HepG2 (cell line): ENCODE measurements around the gene ANKS4B. TPM values are rescaled to one million over a fixed set of nuclear protein-coding genes. Genes with fewer than 3 reads are reported as not detected.

Experiments used
- CENPT ChIP-seq: sonication (generic); formaldehyde crosslinking; IDR thresholded peaks from 2 replicates; pipeline ENCODE4 v1.8.0; 2022; ENCODE audit warnings: low read depth, mild to moderate bottlenecking, moderate library complexity, missing genetic modification reagents
- FOXK1 ChIP-seq: sonication (generic); formaldehyde crosslinking; IDR thresholded peaks from 2 replicates; pipeline ENCODE4 v1.4.0; 2020; ENCODE audit warnings: low read depth, missing genetic modification reagents, borderline replicate concordance
- MAFF ChIP-seq: IDR thresholded peaks from 2 replicates; pipeline ENCODE4 v1.6.1; 2011; ENCODE audit warnings: low read depth, low read length, improper control_type of control experiment
- NR2F1 ChIP-seq, 2 experiments: fragments of 450-650 bp in 1 of 2; formaldehyde crosslinking in 1 of 2; IDR thresholded peaks; 2 replicates each; pipeline versions ENCODE4 v1.5.0 to v1.6.1; 2016 to 2020; ENCODE audit warnings: mild to moderate bottlenecking in 1 of 2, missing compliant biosample characterization in 1 of 2, missing genetic modification reagents in 1 of 2, moderate library complexity in 1 of 2
- ONECUT2 ChIP-seq: sonication (generic); formaldehyde crosslinking; IDR thresholded peaks from 2 replicates; pipeline ENCODE4 v1.4.0; 2020; ENCODE audit warnings: missing genetic modification reagents
- POLR2G ChIP-seq: fragments of 200-400 bp; formaldehyde crosslinking; IDR thresholded peaks from 2 replicates; pipeline ENCODE4 v1.6.1; 2018; ENCODE audit warnings: mild to moderate bottlenecking, low read depth, low read length, moderate library complexity
- TBX2 ChIP-seq: sonication (generic); formaldehyde crosslinking; IDR thresholded peaks from 2 replicates; pipeline ENCODE4 v1.5.0; 2020; ENCODE audit warnings: missing genetic modification reagents, mild to moderate bottlenecking, borderline replicate concordance
- U2AF2 ChIP-seq: fragments of 200-400 bp; formaldehyde crosslinking; IDR thresholded peaks from 2 replicates; pipeline ENCODE4 v1.6.1; 2017; ENCODE audit warnings: low read depth, mild to moderate bottlenecking, low read length
- ZBTB20 ChIP-seq: sonication (generic); formaldehyde crosslinking; IDR thresholded peaks from 2 replicates; pipeline ENCODE4 v1.8.1; 2023; ENCODE audit warnings: missing genetic modification reagents, low read depth, mild to moderate bottlenecking, borderline replicate concordance
- ZBTB21 ChIP-seq: sonication (generic); formaldehyde crosslinking; IDR thresholded peaks from 2 replicates; pipeline ENCODE4 v1.4.0; 2020; ENCODE audit warnings: missing genetic modification reagents
- ZFP37 ChIP-seq: sonication (generic); formaldehyde crosslinking; IDR thresholded peaks from 2 replicates; pipeline ENCODE4 v1.4.0; 2020; ENCODE audit warnings: missing genetic modification reagents, borderline replicate concordance
- ZNF274 ChIP-seq: sonication (generic); formaldehyde crosslinking; IDR thresholded peaks from 2 replicates; pipeline ENCODE4 v1.5.1; 2020; ENCODE audit warnings: mild to moderate bottlenecking, missing genetic modification reagents
- ZNF350 ChIP-seq: sonication (generic); formaldehyde crosslinking; IDR thresholded peaks from 2 replicates; pipeline ENCODE4 v1.4.0; 2020; ENCODE audit warnings: mild to moderate bottlenecking, low read depth, missing genetic modification reagents, borderline replicate concordance
- ZNF451 ChIP-seq: sonication (generic); formaldehyde crosslinking; IDR thresholded peaks from 2 replicates; pipeline ENCODE4 v1.5.0; 2020; ENCODE audit warnings: mild to moderate bottlenecking, missing genetic modification reagents
- ZNF777 ChIP-seq: sonication (generic); formaldehyde crosslinking; IDR thresholded peaks from 2 replicates; pipeline ENCODE4 v1.4.0; 2020; ENCODE audit warnings: missing genetic modification reagents
- polyA plus RNA-seq, 8 experiments: library from polyadenylated mRNA; depleted of rRNA in 3 of 8; stranded (reverse) in 7 of 8; unstranded in 1 of 8; fragments of >200 nt; fragmentation: Illumina TruSeq in 4 of 8; extraction: Trizol in 4 of 8; gene quantifications; 2 replicates each; pipeline versions ENCODE4 v1.2.1 to v1.2.3, GENCODE V29; 2011 to 2016; ENCODE audit warnings: low read depth in 4 of 8, missing spikeins in 1 of 8, mixed read lengths in 1 of 8; ENCODE audit not compliant: insufficient read depth in 1 of 8
- total RNA-seq, 5 experiments: library from RNA; depleted of rRNA; stranded (reverse); fragments of >200 nt; fragmentation: Illumina TruSeq; extraction: Trizol; gene quantifications; 2 replicates each; pipeline ENCODE4 v1.2.3, GENCODE V29; 2016; ENCODE audit warnings: low read depth in 1 of 5
- TF ChIP-seq, protein P1 (sequence below): sonication (generic); formaldehyde crosslinking; IDR thresholded peaks from 2 replicates; pipeline ENCODE4 v1.8.0; 2022; ENCODE audit warnings: mild to moderate bottlenecking, missing genetic modification reagents; ENCODE audit not compliant: insufficient replicate concordance
- TF ChIP-seq, protein P2 (sequence below): sonication (generic); formaldehyde crosslinking; IDR thresholded peaks from 2 replicates; pipeline ENCODE4 v1.4.0; 2020; ENCODE audit warnings: missing genetic modification reagents, borderline replicate concordance
- TF ChIP-seq, protein P3 (sequence below): sonication (generic); formaldehyde crosslinking; IDR thresholded peaks from 2 replicates; pipeline ENCODE4 v1.4.0; 2020; ENCODE audit warnings: mild to moderate bottlenecking, missing genetic modification reagents
- TF ChIP-seq, protein P4 (sequence below): sonication (generic); formaldehyde crosslinking; IDR thresholded peaks from 2 replicates; pipeline ENCODE4 v1.4.0; 2020; ENCODE audit warnings: mild to moderate bottlenecking, missing genetic modification reagents
- TF ChIP-seq, protein P5 (sequence below): IDR thresholded peaks from 2 replicates; pipeline ENCODE4 v1.6.1; 2016; ENCODE audit warnings: low read depth, control low read depth

The ANKS4B gene
- total and polyA plus RNA-seq, 2 of the 13 experiments (the other 11 are each of a cell fraction or from before 2014, with no cell fraction given), result 6.5 to 30.0 TPM

DNA sequence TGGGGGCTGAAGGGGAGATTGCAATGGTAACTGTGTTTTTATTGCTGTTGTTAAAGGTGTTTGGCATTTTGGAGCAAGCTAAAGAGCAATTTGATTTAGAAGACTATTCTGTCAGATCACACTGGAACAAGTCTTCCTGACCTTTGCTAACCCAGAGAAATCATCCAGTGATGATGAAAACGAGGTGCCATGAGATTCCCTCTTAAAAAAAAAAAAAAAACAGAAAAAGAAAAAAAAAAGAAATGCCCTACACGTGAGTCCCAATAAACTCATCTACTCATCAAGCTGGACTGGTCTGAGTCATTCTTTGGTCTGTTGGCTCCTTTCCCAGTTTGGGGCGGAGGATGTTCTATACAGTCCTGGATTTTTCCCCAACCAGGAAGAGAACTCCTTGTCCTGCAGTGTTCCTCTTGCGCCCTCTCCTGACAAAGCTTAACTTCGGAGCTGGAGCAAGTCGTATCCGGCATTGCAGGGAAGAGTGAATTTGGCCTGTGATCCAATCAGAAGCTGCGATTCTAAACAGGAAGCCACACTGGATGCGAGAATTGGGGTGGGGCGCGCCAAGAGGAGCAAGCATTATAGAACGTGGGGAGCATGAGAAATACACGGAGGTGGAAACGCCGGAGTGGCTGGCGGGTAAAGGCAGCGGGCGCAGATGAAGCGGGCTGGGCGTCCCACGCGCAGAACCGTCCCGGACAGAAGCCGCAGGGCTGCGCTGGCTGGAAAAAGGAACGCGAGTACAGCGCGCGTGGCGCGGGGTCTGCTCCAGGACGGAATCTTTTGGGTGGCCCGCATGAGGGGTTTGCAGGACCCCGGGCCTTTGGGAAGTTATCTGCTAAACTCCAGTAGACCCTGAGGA is 67.0 kb downstream of the ANKS4B start (continued):
- TF ChIP-seq, protein P1, sequence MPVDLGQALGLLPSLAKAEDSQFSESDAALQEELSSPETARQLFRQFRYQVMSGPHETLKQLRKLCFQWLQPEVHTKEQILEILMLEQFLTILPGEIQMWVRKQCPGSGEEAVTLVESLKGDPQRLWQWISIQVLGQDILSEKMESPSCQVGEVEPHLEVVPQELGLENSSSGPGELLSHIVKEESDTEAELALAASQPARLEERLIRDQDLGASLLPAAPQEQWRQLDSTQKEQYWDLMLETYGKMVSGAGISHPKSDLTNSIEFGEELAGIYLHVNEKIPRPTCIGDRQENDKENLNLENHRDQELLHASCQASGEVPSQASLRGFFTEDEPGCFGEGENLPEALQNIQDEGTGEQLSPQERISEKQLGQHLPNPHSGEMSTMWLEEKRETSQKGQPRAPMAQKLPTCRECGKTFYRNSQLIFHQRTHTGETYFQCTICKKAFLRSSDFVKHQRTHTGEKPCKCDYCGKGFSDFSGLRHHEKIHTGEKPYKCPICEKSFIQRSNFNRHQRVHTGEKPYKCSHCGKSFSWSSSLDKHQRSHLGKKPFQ, result no peak
- TF ChIP-seq U2AF2, result 0 out of 2 replicates have a peak, but pooled peaks have one; percentile 90
- peak; percentile 62; the same call in 1 of the 2 replicates for TF ChIP-seq ZNF274 (CRISPR knock-in tag)
- no peak for TF ChIP-seq ZNF451 (CRISPR knock-in tag)
- peak; percentile 78; the same call in 1 of the 2 replicates for TF ChIP-seq TBX2 (CRISPR knock-in tag)
- no peak for TF ChIP-seq ONECUT2 (CRISPR knock-in tag)
- TF ChIP-seq, protein P2, sequence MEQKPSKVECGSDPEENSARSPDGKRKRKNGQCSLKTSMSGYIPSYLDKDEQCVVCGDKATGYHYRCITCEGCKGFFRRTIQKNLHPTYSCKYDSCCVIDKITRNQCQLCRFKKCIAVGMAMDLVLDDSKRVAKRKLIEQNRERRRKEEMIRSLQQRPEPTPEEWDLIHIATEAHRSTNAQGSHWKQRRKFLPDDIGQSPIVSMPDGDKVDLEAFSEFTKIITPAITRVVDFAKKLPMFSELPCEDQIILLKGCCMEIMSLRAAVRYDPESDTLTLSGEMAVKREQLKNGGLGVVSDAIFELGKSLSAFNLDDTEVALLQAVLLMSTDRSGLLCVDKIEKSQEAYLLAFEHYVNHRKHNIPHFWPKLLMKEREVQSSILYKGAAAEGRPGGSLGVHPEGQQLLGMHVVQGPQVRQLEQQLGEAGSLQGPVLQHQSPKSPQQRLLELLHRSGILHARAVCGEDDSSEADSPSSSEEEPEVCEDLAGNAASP, result peak; percentile 91
- peak; percentile 94 for TF ChIP-seq ZNF350
- TF ChIP-seq, protein P3, sequence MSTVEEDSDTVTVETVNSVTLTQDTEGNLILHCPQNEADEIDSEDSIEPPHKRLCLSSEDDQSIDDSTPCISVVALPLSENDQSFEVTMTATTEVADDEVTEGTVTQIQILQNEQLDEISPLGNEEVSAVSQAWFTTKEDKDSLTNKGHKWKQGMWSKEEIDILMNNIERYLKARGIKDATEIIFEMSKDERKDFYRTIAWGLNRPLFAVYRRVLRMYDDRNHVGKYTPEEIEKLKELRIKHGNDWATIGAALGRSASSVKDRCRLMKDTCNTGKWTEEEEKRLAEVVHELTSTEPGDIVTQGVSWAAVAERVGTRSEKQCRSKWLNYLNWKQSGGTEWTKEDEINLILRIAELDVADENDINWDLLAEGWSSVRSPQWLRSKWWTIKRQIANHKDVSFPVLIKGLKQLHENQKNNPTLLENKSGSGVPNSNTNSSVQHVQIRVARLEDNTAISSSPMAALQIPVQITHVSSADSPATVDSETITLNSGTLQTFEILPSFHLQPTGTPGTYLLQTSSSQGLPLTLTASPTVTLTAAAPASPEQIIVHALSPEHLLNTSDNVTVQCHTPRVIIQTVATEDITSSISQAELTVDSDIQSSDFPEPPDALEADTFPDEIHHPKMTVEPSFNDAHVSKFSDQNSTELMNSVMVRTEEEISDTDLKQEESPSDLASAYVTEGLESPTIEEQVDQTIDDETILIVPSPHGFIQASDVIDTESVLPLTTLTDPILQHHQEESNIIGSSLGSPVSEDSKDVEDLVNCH (CRISPR knock-in tag), result no peak
- peak; percentile 69; the same call in 1 of the 2 replicates for TF ChIP-seq ZBTB20
- peak; percentile 64 for TF ChIP-seq POLR2G
- peak; percentile 44 for TF ChIP-seq MAFF
- no peak for TF ChIP-seq ZNF777
- TF ChIP-seq, protein P4, sequence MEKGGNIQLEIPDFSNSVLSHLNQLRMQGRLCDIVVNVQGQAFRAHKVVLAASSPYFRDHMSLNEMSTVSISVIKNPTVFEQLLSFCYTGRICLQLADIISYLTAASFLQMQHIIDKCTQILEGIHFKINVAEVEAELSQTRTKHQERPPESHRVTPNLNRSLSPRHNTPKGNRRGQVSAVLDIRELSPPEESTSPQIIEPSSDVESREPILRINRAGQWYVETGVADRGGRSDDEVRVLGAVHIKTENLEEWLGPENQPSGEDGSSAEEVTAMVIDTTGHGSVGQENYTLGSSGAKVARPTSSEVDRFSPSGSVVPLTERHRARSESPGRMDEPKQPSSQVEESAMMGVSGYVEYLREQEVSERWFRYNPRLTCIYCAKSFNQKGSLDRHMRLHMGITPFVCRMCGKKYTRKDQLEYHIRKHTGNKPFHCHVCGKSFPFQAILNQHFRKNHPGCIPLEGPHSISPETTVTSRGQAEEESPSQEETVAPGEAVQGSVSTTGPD (CRISPR knock-in tag), result no peak
- no peak for TF ChIP-seq NR2F1 (CRISPR knock-in tag; IDR thresholded peaks at IDR 0.05)
- TF ChIP-seq FOXK1 (CRISPR knock-in tag), result peak; percentile 84; the same call in 1 of the 2 replicates
- 0 out of 2 replicates have a peak, but pooled peaks have one; percentile 26 for TF ChIP-seq ZBTB21
- TF ChIP-seq CENPT (CRISPR knock-in tag), result no peak
- TF ChIP-seq, protein P5, sequence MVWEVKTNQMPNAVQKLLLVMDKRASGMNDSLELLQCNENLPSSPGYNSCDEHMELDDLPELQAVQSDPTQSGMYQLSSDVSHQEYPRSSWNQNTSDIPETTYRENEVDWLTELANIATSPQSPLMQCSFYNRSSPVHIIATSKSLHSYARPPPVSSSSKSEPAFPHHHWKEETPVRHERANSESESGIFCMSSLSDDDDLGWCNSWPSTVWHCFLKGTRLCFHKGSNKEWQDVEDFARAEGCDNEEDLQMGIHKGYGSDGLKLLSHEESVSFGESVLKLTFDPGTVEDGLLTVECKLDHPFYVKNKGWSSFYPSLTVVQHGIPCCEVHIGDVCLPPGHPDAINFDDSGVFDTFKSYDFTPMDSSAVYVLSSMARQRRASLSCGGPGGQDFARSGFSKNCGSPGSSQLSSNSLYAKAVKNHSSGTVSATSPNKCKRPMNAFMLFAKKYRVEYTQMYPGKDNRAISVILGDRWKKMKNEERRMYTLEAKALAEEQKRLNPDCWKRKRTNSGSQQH, result 0 out of 2 replicates have a peak, but pooled peaks have one; percentile 50
- TF ChIP-seq ZFP37, result peak; percentile 6; the same call in 1 of the 2 replicates
